H1 (cell line): Measurements from ENCODE around the gene MUC5AC. TPM values are rescaled to one million over a fixed set of nuclear protein-coding genes. Genes with fewer than 3 reads are reported as not detected.

ENCODE experiments used
- BRCA1 ChIP-seq: IDR thresholded peaks from 2 replicates; pipeline ENCODE4 v1.6.1; 2012; ENCODE audit warnings: low read depth, low read length, improper control_type of control experiment
- CHD2 ChIP-seq: IDR thresholded peaks from 2 replicates; pipeline ENCODE4 v1.6.1; 2012; ENCODE audit warnings: low read length, improper control_type of control experiment
- E2F6 ChIP-seq: IDR thresholded peaks from 2 replicates; pipeline ENCODE4 v1.6.1; 2012; ENCODE audit warnings: inconsistent platforms
- GTF2F1 ChIP-seq: IDR thresholded peaks from 2 replicates; pipeline ENCODE4 v1.6.1; 2012; ENCODE audit warnings: low read depth, low read length, improper control_type of control experiment, borderline replicate concordance
- MAFK ChIP-seq: IDR thresholded peaks from 2 replicates; pipeline ENCODE4 v1.6.1; 2012; ENCODE audit warnings: low read depth, mild to moderate bottlenecking, improper control_type of control experiment, low read length
- POLR2A ChIP-seq, 2 experiments: IDR thresholded peaks; 1 replicate in 1 of 2; 2 replicates in 1 of 2; pipeline ENCODE4 v1.6.1; 2011; ENCODE audit warnings: low read depth in 2 of 2, low read length in 2 of 2, mild to moderate bottlenecking in 2 of 2; ENCODE audit errors: control extremely low read depth in 1 of 2
- RFX5 ChIP-seq: IDR thresholded peaks from 2 replicates; pipeline ENCODE4 v1.6.1; 2011; ENCODE audit warnings: low read depth, low read length, improper control_type of control experiment, borderline replicate concordance
- RXRA ChIP-seq: IDR thresholded peaks from 2 replicates; pipeline ENCODE4 v1.6.1; 2011; ENCODE audit warnings: low read depth, mild to moderate bottlenecking, low read length, moderate library complexity; ENCODE audit not compliant: insufficient read depth
- TAF7 ChIP-seq: optimal IDR thresholded peaks from 2 replicates; pipeline ENCODE3; 2011; ENCODE audit warnings: low read depth, mild to moderate bottlenecking, inconsistent platforms, low read length, moderate library complexity, borderline replicate concordance
- polyA plus RNA-seq, 7 experiments: library from polyadenylated mRNA; depleted of rRNA in 3 of 7; stranded (reverse) in 5 of 7; unstranded in 2 of 7; fragments of >200 nt in 5 of 7; fragments of 200-250 nt in 2 of 7; gene quantifications; 1 replicate in 5 of 7; 2 replicates in 1 of 7; 4 replicates in 1 of 7; pipeline versions ENCODE4 v1.2.1 to v1.2.3, GENCODE V29; 2011 to 2013; ENCODE audit warnings: missing spikeins in 2 of 7, mixed read lengths in 2 of 7
- total RNA-seq: library from RNA; stranded (reverse); fragmentation: NEBNext Ultra II Directional; extraction: Animal tissue kit (Norgen Biotek cat#: 25700); gene quantifications from 2 replicates; pipeline ENCODE4 v1.2.1, GENCODE V29; 2021

The MUC5AC gene
- total and polyA plus RNA-seq, 2 of the 8 experiments (the other 6 are each of a cell fraction or from before 2014, with no cell fraction given) = not detected

- TF ChIP-seq E2F6 (no peak), CHD2 (no peak), MAFK (no peak), TAF7 (no peak), RFX5 (no peak), GTF2F1 (no peak), BRCA1 (no peak), RXRA (no peak), POLR2A (IDR thresholded peaks at IDR 0.05; ENCODE audit: control extremely low read depth in 1 of 2, low read depth in 2 of 2, low read length in 2 of 2) (no peak)
Observed at GRCh38 chr11:1198561-1199240, 40.9 kb downstream of the MUC5AC start (continued).
